Omental fat pad (tissue), 4 donors: ENCODE data around the gene TPSD1. TPM values are rescaled to one million over a fixed set of nuclear protein-coding genes. Genes with fewer than 3 reads are reported as not detected.

Experiments
- ATAC-seq: fragments of 150-250 bp; one replicate; pipeline ENCODE4 v1.9.1; 2016; ENCODE audit warnings: mild to moderate bottlenecking, moderate library complexity; ENCODE audit not compliant: low FRiP score
- DNase-seq: peaks from one replicate; pipeline ENCODE4 v3.0.0-alpha.2; 2019; ENCODE audit warnings: low spot score
- CTCF ChIP-seq, 3 donors: fragments of 450-650 bp; IDR thresholded peaks; one replicate each; pipeline ENCODE4 v1.5.1; 2016 to 2017; ENCODE audit warnings: antibody characterized with exemption in 3 of 3, mild to moderate bottlenecking in 3 of 3, moderate library complexity in 2 of 3
- total RNA-seq, 4 donors: library from RNA; depleted of rRNA; stranded (reverse); fragments of >200 nt; gene quantifications; one replicate each; pipeline ENCODE4 v1.1.0, GENCODE V29; 2016

Gene TPSD1
- total RNA-seq, 4 donors from 2014 or later = 1.2 TPM; not detected in 3

GRCh38 chr16:1282324-1282973, 26.6 kb downstream of the TPSD1 start:
- no peak for TF ChIP-seq CTCF (IDR thresholded peaks at IDR 0.05)
- ATAC-seq (no peak), DNase-seq (no peak)

- no peak for TF ChIP-seq CTCF (IDR thresholded peaks at IDR 0.05)
- DNase-seq = no peak
- ATAC-seq = no peak
Measured at GRCh38 chr16:1283296-1283695, 27.4 kb downstream of the TPSD1 start.

GRCh38 chr16:1283996-1284616, 28.2 kb downstream of the TPSD1 start:
- TF ChIP-seq CTCF (IDR thresholded peaks at IDR 0.05) = no peak
- no peak for ATAC-seq

GRCh38 chr16:1285669-1286512, 30.0 kb downstream of the TPSD1 start:
- no peak for TF ChIP-seq CTCF (IDR thresholded peaks at IDR 0.05)
- DNase-seq (no peak), ATAC-seq (no peak)

More at GRCh38 chr16:1283996-1284616, 28.2 kb downstream of the TPSD1 start:
- no peak for DNase-seq

- TF ChIP-seq CTCF (IDR thresholded peaks at IDR 0.05) = no peak
- DNase-seq = no peak
- no peak for ATAC-seq
Measured at GRCh38 chr16:1286513-1287094, 30.7 kb downstream of the TPSD1 start.

- TF ChIP-seq CTCF (IDR thresholded peaks at IDR 0.05) = no peak
- DNase-seq = no peak
- no peak for ATAC-seq
Measured at GRCh38 chr16:1287982-1288670, 32.3 kb downstream of the TPSD1 start.
